Osteocyte (in vitro differentiated cells): Measurements from ENCODE around the gene RAPSN. TPM values are rescaled to one million over a fixed set of nuclear protein-coding genes. Genes with fewer than 3 reads are reported as not detected.

ENCODE experiments used
- DNase-seq: peaks from one replicate; pipeline ENCODE4 v3.0.0; 2021; ENCODE audit warnings: mixed read lengths; ENCODE audit not compliant: unreplicated experiment; ENCODE audit errors: extremely low spot score
- H3K27ac Mint-ChIP-seq: one replicate; pipeline ENCODE4 v1.8.0; 2021; ENCODE audit warnings: mild to moderate bottlenecking, mixed read lengths; ENCODE audit not compliant: unreplicated experiment
- H3K27me3 Mint-ChIP-seq: one replicate; pipeline ENCODE4 v1.8.0; 2021; ENCODE audit warnings: mixed read lengths; ENCODE audit not compliant: unreplicated experiment
- H3K36me3 Mint-ChIP-seq: one replicate; pipeline ENCODE4 v1.8.0; 2021; ENCODE audit warnings: mixed read lengths; ENCODE audit not compliant: unreplicated experiment
- H3K4me1 Mint-ChIP-seq: one replicate; pipeline ENCODE4 v1.8.0; 2021; ENCODE audit warnings: mixed read lengths; ENCODE audit not compliant: unreplicated experiment
- H3K4me3 Mint-ChIP-seq: one replicate; pipeline ENCODE4 v1.8.0; 2021; ENCODE audit warnings: mild to moderate bottlenecking, moderate library complexity, mixed read lengths; ENCODE audit not compliant: unreplicated experiment
- H3K9me3 Mint-ChIP-seq: one replicate; pipeline ENCODE4 v1.8.0; 2021; ENCODE audit warnings: mixed read lengths; ENCODE audit not compliant: unreplicated experiment
- CTCF ChIP-seq: fragments of 200-600 bp; sonication (generic); IDR thresholded peaks from 2 replicates; pipeline ENCODE4 v1.5.0; 2021; ENCODE audit warnings: antibody characterized with exemption, mild to moderate bottlenecking, moderate library complexity
- total RNA-seq: library from RNA; stranded (reverse); gene quantifications from 2 replicates; pipeline ENCODE4 v1.2.1, GENCODE V29; 2021

Gene RAPSN
- total RNA-seq, 1 donor from 2014 or later, result 0.24 TPM

DNA sequence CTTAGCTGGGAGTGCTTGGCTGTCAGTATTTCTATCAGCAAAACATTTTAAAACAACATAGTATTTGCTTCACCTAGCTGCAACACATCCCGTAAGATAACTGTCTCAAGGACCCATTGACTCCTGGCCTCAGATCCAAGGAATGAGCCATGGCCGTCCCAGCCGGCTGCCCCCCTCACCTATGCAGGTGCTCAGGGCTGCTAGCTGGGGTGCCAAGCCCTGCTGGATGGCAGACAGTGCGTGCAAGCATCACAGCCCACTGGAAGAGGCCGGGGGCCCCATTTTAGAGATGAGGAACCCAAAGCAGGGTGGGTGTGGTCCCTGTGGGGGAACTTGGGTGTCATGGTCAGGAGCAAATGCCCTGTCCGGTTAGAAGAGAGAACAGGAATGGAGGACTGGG, 31.2 kb downstream of the RAPSN start:
- Mint-ChIP-seq H3K9me3 (no peaks in the 10 kb centered on the region), H3K27me3 (no peaks in the 10 kb centered on the region), H3K4me3 (no peak overlapping the region), H3K36me3 (peaks cover 32% of the 10 kb centered on the region), H3K4me1 (peaks cover 26% of the 10 kb centered on the region), H3K27ac (peak overlapping the region; percentile 50)
- DNase-seq, result no peak
- no peak for TF ChIP-seq CTCF

DNA sequence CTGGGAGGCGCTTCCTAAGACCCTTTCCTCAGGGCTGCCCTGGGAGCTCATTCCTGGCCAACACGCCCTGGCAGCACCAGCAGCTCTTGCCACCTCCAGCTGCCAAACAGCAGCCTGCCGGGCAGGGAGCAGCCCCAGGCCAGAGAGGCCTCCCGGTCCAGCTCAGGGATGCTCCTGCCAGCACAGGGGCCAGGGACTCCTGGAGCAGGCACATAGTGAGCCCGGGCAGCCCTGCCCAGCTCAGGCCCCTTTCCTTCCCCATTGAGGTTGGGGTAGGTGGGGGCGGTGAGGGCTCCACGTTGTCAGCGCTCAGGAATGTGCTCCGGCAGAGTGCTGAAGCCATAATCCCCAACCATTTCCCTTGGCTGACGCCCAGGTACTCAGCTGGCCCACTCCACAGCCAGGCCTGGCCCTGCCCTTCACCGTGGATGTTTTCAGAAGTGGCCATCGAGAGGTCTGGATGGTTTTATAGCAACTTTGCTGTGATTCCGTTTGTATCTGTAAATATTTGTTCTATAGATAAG, 32.9 kb downstream of the RAPSN start:
- Mint-ChIP-seq H3K9me3 (no peaks in the 10 kb centered on the region), H3K4me1 (peaks cover 26% of the 10 kb centered on the region), H3K27ac (peak overlapping the region; percentile 83), H3K36me3 (peaks cover 27% of the 10 kb centered on the region), H3K4me3 (no peak overlapping the region), H3K27me3 (no peaks in the 10 kb centered on the region)
- TF ChIP-seq CTCF, result no peak
- DNase-seq, result peak; percentile 91

GRCh38 chr11:47415091-47415854, 33.7 kb downstream of the RAPSN start:
- DNase-seq, result no peak
- H3K4me1 Mint-ChIP-seq, result peaks cover 27% of the 10 kb centered on the region
- H3K4me3 Mint-ChIP-seq, result no peak overlapping the region
- H3K36me3 Mint-ChIP-seq, result peaks cover 25% of the 10 kb centered on the region
- no peaks in the 10 kb centered on the region for H3K27me3 Mint-ChIP-seq
- H3K27ac Mint-ChIP-seq, result peak overlapping the region; percentile 83
- no peaks in the 10 kb centered on the region for H3K9me3 Mint-ChIP-seq
- TF ChIP-seq CTCF, result no peak

- no peak for TF ChIP-seq CTCF
- Mint-ChIP-seq H3K36me3 (peaks cover 19% of the 10 kb centered on the region), H3K27ac (no peak overlapping the region), H3K4me3 (no peak overlapping the region), H3K4me1 (peaks cover 30% of the 10 kb centered on the region), H3K27me3 (no peaks in the 10 kb centered on the region), H3K9me3 (no peaks in the 10 kb centered on the region)
- DNase-seq, result no peak
Measured at GRCh38 chr11:47414685-47415070, 34.3 kb downstream of the RAPSN start.

DNA sequence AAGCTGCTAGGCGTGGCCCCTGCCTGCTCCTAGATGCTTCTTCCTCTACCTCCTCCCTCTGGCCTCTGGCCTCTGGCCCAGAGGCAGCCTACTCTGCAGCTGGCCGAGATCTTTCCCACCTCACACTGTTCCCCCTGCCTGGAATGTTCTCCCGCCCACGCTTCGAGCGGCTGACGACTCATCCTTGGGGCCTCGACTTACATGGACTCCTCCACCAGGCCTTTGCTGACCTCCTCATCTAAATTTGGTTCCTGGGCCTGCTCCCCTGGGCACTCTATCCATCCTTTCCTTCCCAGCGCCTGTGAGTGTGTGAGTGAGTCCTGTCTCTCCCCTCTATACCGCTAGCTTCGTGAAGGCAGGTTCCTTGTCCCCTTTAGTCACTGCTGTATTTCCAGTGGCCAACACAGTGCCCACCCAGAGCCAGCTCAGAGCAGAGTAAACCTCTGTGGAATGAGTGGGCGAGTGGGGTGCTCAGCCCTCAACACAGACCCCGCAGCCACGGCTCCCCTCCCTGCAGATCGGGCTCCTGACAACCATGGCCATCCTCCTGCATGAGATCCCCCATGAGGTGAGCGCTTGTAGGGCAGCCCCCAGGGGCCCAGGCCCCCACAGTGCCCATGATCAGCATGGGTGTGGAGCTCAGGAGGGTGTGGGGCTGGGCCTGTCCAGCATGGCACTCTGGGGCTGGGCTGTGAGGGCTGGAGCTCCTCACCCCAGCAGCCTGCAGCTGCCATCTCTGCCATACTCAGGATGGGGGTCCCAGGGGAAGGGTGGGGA, 34.8 kb downstream of the RAPSN start:
- Mint-ChIP-seq H3K27ac (peak overlapping the region; percentile 74), H3K36me3 (peaks cover 19% of the 10 kb centered on the region), H3K9me3 (no peaks in the 10 kb centered on the region), H3K27me3 (no peaks in the 10 kb centered on the region), H3K4me3 (no peak overlapping the region), H3K4me1 (peaks cover 35% of the 10 kb centered on the region)
- TF ChIP-seq CTCF, result no peak
- DNase-seq, result no peak
